Gastrocnemius medialis (tissue), 4 donors: ENCODE measurements around the gene COL4A1. TPM values are rescaled to one million over a fixed set of nuclear protein-coding genes. Genes with fewer than 3 reads are reported as not detected.

Experiments used
- ATAC-seq, 2 donors: fragments of 150-250 bp; one replicate each; pipeline ENCODE4 v1.9.1; 2016
- DNase-seq, 2 donors: peaks; one replicate each; pipeline ENCODE4 v3.0.0-alpha.2; 2019
- H3K27ac ChIP-seq, 4 donors: fragments of 200-600 bp; sonication (generic); 1 replicate in 1 of 4; 2 replicates in 3 of 4; pipeline ENCODE4 v1.5.1; 2016 to 2018; ENCODE audit warnings: mild to moderate bottlenecking in 2 of 4, moderate library complexity in 1 of 4
- H3K27me3 ChIP-seq, 3 donors: fragments of 200-600 bp; sonication (generic) in 2 of 3; 1 replicate in 1 of 3; 2 replicates in 2 of 3; pipeline versions ENCODE4 v1.5.1 to v1.6.0; 2016 to 2019; ENCODE audit warnings: mild to moderate bottlenecking in 1 of 3, moderate library complexity in 1 of 3
- H3K36me3 ChIP-seq, 2 donors: fragments of 200-600 bp; sonication (generic) in 1 of 2; one replicate each; pipeline ENCODE4 v1.5.1; 2017 to 2018
- H3K4me1 ChIP-seq, 2 donors: fragments of 200-600 bp; sonication (generic) in 1 of 2; one replicate each; pipeline ENCODE4 v1.5.1; 2016 to 2017; ENCODE audit warnings: mild to moderate bottlenecking in 2 of 2
- H3K4me3 ChIP-seq, 4 donors: fragments of 200-600 bp; sonication (generic) in 3 of 4; 1 replicate in 1 of 4; 2 replicates in 3 of 4; pipeline ENCODE4 v1.5.1; 2016 to 2019; ENCODE audit warnings: mild to moderate bottlenecking in 2 of 4
- H3K9me3 ChIP-seq, 3 donors: fragments of 200-600 bp; sonication (generic) in 2 of 3; 1 replicate in 1 of 3; 2 replicates in 2 of 3; pipeline ENCODE4 v1.5.1; 2016 to 2019
- CTCF ChIP-seq, 5 experiments: fragments of 450-650 bp in 3 of 5; fragments of 200-600 bp in 2 of 5; sonication (generic) in 2 of 5; IDR thresholded peaks in 4 of 5; conservative IDR thresholded peaks in 1 of 5; 1 replicate in 4 of 5; 2 replicates in 1 of 5; pipeline ENCODE4 v1.5.1; 2016 to 2019; ENCODE audit warnings: antibody characterized with exemption in 5 of 5, mild to moderate bottlenecking in 3 of 5, moderate library complexity in 3 of 5
- POLR2A ChIP-seq, 2 donors: fragments of 450-650 bp; IDR thresholded peaks; one replicate each; pipeline ENCODE4 v1.6.1; 2017; ENCODE audit warnings: antibody characterized with exemption in 2 of 2, mild to moderate bottlenecking in 2 of 2, moderate library complexity in 2 of 2
- in situ Hi-C, 4 donors: fragments of 200-750 bp; cut with MboI; loops; one replicate each; pipeline versions ENCODE4 v1.15.0 to v1.8.0; 2017; ENCODE audit warnings: low sequenced_read_pairs in 4 of 4
- intact Hi-C: fragments of 100-400 bp; cut with DNase I; formaldehyde crosslinking; loops from one replicate; pipeline ENCODE4 v1.15.1; 2023; ENCODE audit warnings: low total_unique reads
- total RNA-seq, 4 donors: library from RNA; depleted of rRNA; stranded (reverse); fragments of >200 nt; gene quantifications; one replicate each; pipeline versions ENCODE4 v1.1.0 to v1.2.3, GENCODE V29; 2016

Gene COL4A1
- total RNA-seq, 4 donors from 2014 or later: 60.5 to 127 (median 120) TPM

- in situ Hi-C loops: no loop called here
- no peak for DNase-seq
- Histone ChIP-seq H3K27ac (no peak overlapping the region), H3K9me3 (no peaks in the 10 kb centered on the region), H3K27me3 (no peaks in the 10 kb centered on the region), H3K4me3 (no peak overlapping the region), H3K4me1 (no peaks in the 10 kb centered on the region), H3K36me3 (peaks cover 0 to 39% of the 10 kb centered on the region in 2 donors)
- TF ChIP-seq POLR2A (IDR thresholded peaks at IDR 0.05) (no peak), CTCF (IDR thresholded peaks at IDR 0.05 in 4 of 5, conservative IDR thresholded peaks at IDR 0.05 in 1 of 5) (no peak)
- intact Hi-C loops: no loop called here
- no peak for ATAC-seq
Observed at GRCh38 chr13:110157718-110158117, 149.2 kb downstream of the COL4A1 start.

- Histone ChIP-seq H3K4me1 (no peaks in the 10 kb centered on the region), H3K27me3 (no peaks in the 10 kb centered on the region), H3K36me3 (peaks cover 0 to 46% of the 10 kb centered on the region in 2 donors), H3K4me3 (no peak overlapping the region), H3K27ac (no peak overlapping the region), H3K9me3 (no peaks in the 10 kb centered on the region)
- DNase-seq (no peak), ATAC-seq (no peak)
- intact Hi-C loops (no loop called here), in situ Hi-C loops (no loop called here)
- no peak for TF ChIP-seq CTCF (IDR thresholded peaks at IDR 0.05 in 4 of 5, conservative IDR thresholded peaks at IDR 0.05 in 1 of 5)
- TF ChIP-seq POLR2A (IDR thresholded peaks at IDR 0.05): no peak
Observed at GRCh38 chr13:110156301-110157049, 150.5 kb downstream of the COL4A1 start.

GRCh38 chr13:110155072-110155471 lies 151.9 kb downstream of the COL4A1 start:
- intact Hi-C loops (no loop called here), in situ Hi-C loops (no loop called here)
- no peak for DNase-seq
- Histone ChIP-seq H3K27ac (no peak overlapping the region), H3K4me3 (no peak overlapping the region), H3K9me3 (no peaks in the 10 kb centered on the region), H3K36me3 (peaks cover 0 to 50% of the 10 kb centered on the region in 2 donors), H3K4me1 (no peaks in the 10 kb centered on the region), H3K27me3 (no peaks in the 10 kb centered on the region)
- ATAC-seq: no peak
- TF ChIP-seq CTCF (IDR thresholded peaks at IDR 0.05 in 4 of 5, conservative IDR thresholded peaks at IDR 0.05 in 1 of 5) (no peak), POLR2A (IDR thresholded peaks at IDR 0.05) (no peak)

- TF ChIP-seq CTCF (IDR thresholded peaks at IDR 0.05 in 4 of 5, conservative IDR thresholded peaks at IDR 0.05 in 1 of 5): no peak
- TF ChIP-seq POLR2A (IDR thresholded peaks at IDR 0.05): no peak
- in situ Hi-C loops (no loop called here), intact Hi-C loops (no loop called here)
- H3K4me3 ChIP-seq: no peak overlapping the region
- ATAC-seq (no peak), DNase-seq (no peak)
- H3K36me3 ChIP-seq: peaks cover 0 to 46% of the 10 kb centered on the region in 2 donors
- no peaks in the 10 kb centered on the region for H3K4me1 ChIP-seq
- H3K9me3 ChIP-seq: no peaks in the 10 kb centered on the region
- no peak overlapping the region for H3K27ac ChIP-seq
- H3K27me3 ChIP-seq: no peaks in the 10 kb centered on the region
Observed at GRCh38 chr13:110154410-110154933, 152.5 kb downstream of the COL4A1 start.
